GM21447 (cell line): ENCODE measurements around the gene PCDHGB6.
"Not testable (repeated sequence)": the region's sequence is repeated elsewhere in the genome, so short reads cannot be mapped to it uniquely, and the experiment has no call there.

Experiments used
- ATAC-seq: cut with Tn5 transposase; IDR thresholded peaks from one replicate; pipeline ENCODE4 v1.9.1; 2021; ENCODE audit not compliant: unreplicated experiment

Gene PCDHGB6

DNA sequence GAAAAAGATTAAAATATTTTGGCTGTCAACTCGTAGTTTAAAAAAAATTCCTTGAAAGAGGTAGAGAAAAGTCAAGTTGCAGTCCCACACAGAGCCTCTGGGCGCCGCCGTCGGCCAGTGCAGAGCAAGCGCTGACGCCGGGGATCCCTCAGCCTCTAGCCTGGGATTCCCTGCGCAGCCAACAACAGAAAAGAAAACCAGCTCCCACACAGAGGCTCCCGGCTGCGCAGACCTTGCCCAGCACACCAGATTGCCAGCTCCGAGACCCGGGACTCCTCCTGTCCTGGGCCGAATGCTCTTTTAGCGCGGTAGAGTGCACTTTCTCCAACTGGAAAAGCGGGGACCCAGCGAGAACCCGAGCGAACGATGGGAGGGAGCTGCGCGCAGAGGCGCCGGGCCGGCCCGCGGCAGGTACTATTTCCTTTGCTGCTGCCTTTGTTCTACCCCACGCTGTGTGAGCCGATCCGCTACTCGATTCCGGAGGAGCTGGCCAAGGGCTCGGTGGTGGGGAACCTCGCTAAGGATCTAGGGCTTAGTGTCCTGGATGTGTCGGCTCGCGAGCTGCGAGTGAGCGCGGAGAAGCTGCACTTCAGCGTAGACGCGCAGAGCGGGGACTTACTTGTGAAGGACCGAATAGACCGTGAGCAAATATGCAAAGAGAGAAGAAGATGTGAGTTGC, 9.8 kb downstream of the PCDHGB6 start, which contains the start of gene PCDHGB7:
PCDHGB7 (plus strand) TSS at position 184 of the 679 bp plus-strand sequence; CDS start at position 367, 183 bp downstream.
- ATAC-seq = peak; percentile 56

DNA sequence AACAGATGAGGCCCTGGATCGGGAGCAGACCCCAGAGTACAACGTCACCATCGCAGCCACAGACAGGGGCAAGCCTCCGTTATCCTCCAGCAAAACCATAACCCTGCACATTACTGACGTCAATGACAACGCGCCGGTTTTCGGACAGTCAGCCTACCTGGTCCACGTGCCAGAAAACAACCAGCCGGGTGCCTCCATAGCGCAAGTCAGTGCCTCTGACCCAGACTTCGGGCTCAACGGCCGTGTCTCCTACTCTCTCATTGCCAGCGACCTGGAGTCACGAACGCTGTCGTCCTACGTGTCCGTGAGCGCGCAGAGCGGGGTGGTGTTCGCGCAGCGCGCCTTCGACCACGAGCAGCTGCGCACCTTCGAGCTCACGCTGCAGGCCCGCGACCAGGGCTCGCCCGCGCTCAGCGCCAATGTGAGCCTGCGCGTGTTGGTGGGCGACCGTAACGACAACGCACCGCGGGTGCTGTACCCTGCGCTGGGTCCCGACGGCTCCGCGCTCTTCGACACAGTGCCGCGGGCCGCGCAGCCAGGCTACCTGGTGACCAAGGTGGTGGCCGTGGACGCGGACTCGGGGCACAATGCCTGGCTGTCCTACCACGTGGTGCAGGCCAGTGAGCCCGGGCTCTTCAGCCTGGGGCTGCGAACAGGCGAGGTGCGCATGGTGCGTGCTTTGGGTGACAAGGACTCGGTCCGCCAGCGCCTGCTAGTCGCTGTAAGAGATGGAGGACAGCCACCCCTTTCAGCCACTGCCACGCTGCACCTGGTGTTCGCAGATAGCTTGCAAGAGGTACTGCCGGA, 11.5 kb downstream of the PCDHGB6 start:
- ATAC-seq = no peak

DNA sequence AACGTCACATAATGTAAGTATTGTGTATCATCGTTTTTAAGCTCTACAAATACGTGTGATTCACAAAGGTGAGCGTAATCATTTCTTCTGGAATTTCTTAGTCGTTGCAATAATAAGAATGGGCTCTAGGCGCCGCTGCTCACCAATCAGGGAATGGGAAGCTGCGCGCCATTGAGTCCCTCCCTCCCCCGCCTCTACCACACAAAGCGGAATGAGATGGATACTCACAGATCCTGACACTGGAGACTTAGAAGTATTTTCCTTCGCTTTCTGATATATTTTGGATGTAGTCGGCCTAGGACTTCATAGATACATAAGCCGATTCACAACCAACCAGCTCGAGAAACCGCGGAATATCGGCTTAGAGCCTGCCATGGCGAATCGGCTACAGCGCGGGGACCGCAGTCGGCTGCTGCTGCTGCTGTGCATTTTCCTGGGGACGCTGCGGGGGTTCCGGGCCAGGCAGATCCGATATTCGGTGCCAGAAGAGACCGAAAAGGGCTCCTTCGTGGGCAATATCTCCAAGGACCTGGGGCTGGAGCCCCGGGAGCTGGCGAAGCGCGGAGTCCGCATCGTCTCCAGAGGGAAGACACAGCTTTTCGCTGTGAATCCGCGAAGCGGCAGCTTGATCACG, 13.2 kb downstream of the PCDHGB6 start, which contains the start of gene PCDHGA11:
PCDHGA11 (plus strand) TSS at position 197 of the 634 bp plus-strand sequence; CDS start at position 374, 177 bp downstream.
- no peak for ATAC-seq

DNA sequence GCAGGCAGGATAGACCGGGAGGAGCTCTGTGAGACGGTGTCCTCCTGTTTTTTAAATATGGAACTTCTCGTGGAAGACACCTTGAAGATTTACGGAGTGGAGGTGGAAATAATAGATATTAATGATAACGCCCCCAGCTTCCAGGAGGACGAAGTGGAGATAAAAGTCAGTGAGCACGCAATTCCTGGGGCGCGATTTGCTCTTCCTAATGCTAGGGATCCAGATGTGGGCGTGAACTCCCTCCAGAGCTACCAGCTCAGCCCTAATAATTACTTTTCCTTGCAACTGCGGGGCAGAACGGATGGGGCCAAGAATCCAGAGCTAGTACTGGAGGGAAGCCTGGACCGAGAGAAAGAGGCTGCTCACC, 13.7 kb downstream of the PCDHGB6 start:
- ATAC-seq = no peak

DNA sequence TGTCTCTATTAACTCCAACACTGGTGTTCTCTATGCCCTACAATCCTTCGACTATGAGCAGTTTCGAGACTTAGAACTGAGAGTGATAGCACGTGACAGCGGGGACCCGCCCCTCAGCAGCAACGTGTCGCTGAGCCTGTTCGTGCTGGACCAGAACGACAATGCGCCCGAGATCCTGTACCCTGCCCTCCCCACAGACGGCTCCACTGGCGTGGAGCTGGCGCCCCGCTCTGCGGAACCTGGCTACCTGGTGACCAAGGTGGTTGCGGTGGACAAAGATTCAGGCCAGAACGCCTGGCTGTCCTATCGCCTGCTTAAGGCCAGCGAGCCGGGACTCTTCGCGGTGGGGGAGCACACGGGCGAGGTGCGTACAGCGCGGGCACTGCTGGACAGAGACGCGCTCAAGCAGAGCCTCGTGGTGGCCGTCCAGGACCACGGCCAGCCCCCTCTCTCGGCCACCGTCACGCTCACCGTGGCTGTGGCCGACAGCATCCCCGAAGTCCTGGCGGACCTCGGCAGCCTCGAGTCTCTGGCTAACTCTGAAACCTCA, 15.0 kb downstream of the PCDHGB6 start:
- no peak for ATAC-seq

DNA sequence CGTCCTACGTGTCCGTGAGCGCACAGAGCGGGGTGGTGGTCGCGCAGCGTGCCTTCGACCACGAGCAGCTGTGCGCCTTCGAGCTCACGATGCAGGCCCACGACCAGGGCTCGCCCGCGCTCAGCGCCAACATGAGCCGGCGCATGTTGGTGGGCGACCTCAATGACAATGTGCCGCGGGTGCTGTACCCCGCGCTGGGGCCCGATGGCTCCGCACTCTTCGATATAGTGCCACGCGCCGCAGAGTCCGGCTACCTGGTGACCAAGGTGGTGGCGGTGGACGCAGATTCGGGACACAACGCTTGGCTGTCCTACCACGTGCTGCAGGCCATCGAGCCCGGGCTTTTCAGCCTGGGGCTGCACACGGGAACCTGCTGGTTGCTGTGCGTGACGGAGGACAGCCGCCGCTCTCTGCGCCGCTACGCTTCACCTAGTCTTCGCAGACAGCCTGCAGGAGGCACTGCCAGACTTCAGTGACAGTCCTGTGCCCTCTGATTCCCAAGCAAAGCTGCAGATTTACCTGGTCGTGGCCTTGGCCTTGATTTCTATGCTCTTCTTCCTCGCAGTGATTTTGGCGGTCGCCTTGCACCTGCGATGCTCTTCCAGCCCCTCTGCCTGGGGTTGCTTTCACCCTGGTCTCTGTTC, 20.1 kb downstream of the PCDHGB6 start:
- no peak for ATAC-seq

DNA sequence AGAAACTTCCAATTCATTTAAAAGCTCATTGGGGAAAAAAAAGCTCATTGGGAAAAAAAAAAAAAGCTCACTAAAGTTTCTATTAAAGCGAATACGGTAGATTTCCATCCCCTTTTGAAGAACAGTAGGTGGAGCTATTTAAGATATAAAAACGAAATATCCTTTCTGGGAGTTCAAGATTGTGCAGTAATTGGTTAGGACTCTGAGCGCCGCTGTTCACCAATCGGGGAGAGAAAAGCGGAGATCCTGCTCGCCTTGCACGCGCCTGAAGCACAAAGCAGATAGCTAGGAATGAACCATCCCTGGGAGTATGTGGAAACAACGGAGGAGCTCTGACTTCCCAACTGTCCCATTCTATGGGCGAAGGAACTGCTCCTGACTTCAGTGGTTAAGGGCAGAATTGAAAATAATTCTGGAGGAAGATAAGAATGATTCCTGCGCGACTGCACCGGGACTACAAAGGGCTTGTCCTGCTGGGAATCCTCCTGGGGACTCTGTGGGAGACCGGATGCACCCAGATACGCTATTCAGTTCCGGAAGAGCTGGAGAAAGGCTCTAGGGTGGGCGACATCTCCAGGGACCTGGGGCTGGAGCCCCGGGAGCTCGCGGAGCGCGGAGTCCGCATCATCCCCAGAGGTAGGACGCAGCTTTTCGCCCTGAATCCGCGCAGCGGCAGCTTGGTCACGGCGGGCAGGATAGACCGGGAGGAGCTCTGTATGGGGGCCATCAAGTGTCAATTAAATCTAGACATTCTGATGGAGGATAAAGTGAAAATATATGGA, 22.7 kb downstream of the PCDHGB6 start, which contains the start of gene PCDHGA12:
PCDHGA12 (plus strand) TSS at position 176 of the 782 bp plus-strand sequence; CDS start at position 429, 253 bp downstream.
- peak; percentile 90 for ATAC-seq

DNA sequence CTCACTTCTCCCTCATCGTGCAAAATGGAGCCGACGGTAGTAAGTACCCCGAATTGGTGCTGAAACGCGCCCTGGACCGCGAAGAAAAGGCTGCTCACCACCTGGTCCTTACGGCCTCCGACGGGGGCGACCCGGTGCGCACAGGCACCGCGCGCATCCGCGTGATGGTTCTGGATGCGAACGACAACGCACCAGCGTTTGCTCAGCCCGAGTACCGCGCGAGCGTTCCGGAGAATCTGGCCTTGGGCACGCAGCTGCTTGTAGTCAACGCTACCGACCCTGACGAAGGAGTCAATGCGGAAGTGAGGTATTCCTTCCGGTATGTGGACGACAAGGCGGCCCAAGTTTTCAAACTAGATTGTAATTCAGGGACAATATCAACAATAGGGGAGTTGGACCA, 23.5 kb downstream of the PCDHGB6 start:
- ATAC-seq = no peak

DNA sequence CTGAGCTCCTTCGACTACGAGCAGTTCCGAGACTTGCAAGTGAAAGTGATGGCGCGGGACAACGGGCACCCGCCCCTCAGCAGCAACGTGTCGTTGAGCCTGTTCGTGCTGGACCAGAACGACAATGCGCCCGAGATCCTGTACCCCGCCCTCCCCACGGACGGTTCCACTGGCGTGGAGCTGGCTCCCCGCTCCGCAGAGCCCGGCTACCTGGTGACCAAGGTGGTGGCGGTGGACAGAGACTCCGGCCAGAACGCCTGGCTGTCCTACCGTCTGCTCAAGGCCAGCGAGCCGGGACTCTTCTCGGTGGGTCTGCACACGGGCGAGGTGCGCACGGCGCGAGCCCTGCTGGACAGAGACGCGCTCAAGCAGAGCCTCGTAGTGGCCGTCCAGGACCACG, 24.5 kb downstream of the PCDHGB6 start:
- not testable (repeated sequence) for ATAC-seq

DNA sequence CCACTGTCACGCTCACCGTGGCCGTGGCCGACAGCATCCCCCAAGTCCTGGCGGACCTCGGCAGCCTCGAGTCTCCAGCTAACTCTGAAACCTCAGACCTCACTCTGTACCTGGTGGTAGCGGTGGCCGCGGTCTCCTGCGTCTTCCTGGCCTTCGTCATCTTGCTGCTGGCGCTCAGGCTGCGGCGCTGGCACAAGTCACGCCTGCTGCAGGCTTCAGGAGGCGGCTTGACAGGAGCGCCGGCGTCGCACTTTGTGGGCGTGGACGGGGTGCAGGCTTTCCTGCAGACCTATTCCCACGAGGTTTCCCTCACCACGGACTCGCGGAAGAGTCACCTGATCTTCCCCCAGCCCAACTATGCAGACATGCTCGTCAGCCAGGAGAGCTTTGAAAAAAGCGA, 24.9 kb downstream of the PCDHGB6 start:
- ATAC-seq = not testable (repeated sequence)

DNA sequence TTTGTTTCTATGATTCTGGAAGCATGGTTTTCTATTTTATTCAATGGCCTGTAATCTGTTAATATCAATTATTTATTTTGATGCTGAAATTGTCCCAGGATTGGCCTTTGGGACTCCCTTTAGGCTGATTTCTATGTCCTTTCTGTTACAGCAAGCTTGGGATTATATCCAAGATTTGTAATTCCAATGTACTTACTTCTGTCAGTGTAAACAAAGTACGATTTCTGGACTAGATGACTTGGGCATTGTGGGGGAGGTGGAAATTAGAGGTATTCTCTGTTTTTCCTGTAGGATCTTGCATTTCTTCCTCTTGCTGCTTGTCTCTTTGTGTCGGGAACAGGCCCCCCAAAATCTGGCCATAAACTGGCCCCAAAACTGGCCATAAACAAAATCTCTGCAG, 26.2 kb downstream of the PCDHGB6 start:
- ATAC-seq = no peak

DNA sequence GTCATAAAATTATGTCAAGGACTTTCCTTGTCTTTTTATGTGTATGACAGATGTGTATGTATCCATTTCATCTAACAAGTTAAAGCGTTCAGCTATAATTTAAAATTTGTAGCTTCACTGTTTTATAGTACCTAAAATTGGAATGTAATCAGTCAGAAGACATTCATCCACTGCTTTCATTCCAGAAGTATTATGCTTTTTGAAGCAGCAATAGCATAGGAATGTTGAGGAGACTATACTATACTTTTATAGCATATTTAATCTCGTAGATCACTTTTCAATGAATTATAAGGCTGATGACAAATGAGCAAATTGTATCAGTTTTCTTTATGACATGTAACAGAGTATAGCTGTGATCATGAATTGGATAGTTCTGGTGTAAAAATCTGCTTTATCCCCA, 29.4 kb downstream of the PCDHGB6 start:
- ATAC-seq = no peak

DNA sequence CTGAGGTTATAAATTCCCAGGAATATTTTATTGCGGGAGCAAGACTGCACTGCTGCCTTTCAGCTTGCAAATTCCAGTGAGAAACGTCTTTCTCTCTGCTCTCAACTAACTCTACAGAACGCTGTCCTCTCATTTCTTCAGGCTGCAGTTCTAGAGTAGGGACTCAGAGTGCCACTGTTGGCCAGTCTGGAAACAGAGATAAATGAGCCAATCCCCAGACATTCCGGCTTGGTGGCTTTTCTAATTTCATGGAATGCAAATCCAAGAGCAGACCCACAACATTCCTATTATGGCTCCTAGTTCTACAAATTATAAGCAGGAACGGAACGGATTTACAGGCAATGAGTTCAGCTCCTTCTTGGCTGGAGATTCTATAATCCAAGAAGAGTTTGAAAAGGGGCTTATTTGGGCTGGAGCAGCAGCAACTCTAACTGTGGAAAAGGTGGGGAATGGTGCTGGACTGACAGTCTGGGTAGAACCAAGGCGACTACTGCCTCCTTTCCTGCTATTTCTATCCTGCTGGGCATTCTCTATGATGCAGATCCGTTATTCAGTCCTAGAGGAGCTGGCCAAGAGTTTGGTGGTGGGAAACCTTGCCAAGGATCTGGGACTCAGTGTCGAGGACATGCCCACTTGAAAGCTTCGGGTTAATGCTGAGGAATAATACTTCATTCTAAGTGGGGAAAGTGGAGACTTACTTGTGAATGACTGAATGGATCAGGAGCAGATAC, 31.8 kb downstream of the PCDHGB6 start:
- no peak for ATAC-seq

DNA sequence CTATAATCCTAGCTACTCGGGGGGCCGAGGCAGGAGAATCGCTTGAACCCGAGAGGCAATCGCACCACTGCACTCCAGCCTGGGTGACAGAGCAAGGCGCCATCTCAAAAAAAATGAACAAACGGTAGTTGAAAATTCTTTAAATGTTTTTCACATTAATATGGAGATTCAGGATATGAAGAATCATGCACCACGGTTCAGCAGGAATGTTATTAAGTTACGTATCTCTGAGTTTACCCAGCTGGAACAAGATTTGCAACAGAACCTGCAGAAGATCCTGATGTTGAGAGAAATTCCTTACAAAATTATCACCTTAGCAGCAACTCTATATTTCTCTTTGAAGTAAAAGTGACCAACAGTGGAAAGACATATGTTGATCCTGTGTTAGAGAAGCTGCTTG, 32.5 kb downstream of the PCDHGB6 start:
- no peak for ATAC-seq

DNA sequence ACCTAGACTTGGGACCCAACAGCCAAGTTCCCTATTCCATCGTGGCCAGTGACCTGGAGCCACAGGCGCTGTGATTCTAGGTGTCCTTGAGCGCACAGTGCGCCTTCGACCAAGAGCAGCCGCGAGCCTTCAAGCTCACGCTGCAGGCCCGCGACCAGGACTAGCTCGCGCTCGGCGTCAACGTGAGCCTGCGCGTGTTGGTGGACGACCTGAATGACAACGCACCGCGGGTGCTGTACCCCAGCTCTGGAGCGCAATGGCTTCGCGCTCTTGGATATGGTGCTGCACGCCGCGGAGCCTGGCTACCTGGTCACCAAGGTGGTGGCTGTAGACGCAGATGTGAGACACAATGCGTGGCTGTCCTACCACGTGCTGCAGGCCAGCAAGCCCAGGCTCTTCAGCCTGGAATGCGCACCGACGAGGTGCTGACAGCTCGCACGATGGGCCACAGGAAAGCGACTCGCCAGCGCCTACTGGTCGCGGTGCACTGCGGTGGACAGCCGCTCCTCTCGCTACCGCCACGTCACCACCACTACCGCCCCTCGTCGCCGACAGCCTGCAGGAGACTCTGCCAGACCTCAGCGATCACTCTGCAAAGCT, 33.9 kb downstream of the PCDHGB6 start:
- no peak for ATAC-seq
